PC-9 (cell line): ENCODE measurements around the gene CBX5. TPM values are rescaled to one million over a fixed set of nuclear protein-coding genes. Genes with fewer than 3 reads are reported as not detected.

Source experiments
- BruUV-seq: library from RNA; stranded (reverse); fragments of 400-500 nt; replicated peaks from 2 replicates; lab custom pipeline; 2021; lab: Mats Ljungman, UMichigan
- CTCF ChIA-PET: fragments of 300-600 bp; sonication (Branson Sonifier 250); formaldehyde crosslinking; loops from one replicate; lab custom pipeline; 2022; ENCODE audit warnings: antibody characterized with exemption; lab: Charles Lee
- POLR2A ChIA-PET: fragments of 300-600 bp; sonication (Branson Sonifier 250); formaldehyde crosslinking; loops from one replicate; lab custom pipeline; 2022; ENCODE audit warnings: antibody characterized with exemption; ENCODE audit not compliant: unreplicated experiment; lab: Charles Lee
- DNase-seq, 2 experiments: peaks; one replicate each; pipeline versions ENCODE4 v3.0.0 to v3.0.0-alpha.2; 2015 to 2022; ENCODE audit warnings: mixed read lengths in 1 of 2
- H2AFZ ChIP-seq: fragments of 200-600 bp; sonication (generic); 2 replicates; pipeline ENCODE4 v1.8.1; 2017; ENCODE audit warnings: antibody characterized with exemption
- H3F3A ChIP-seq: fragments of 200-600 bp; sonication (generic); 2 replicates; pipeline ENCODE4 v1.8.1; 2017; ENCODE audit warnings: antibody characterized with exemption, mild to moderate bottlenecking, low read depth; ENCODE audit not compliant: insufficient read depth
- H3K27ac ChIP-seq: fragments of 200-600 bp; sonication (generic); 2 replicates; pipeline ENCODE4 v1.6.1; 2016; ENCODE audit warnings: mixed run types
- H3K27me3 ChIP-seq: fragments of 200-600 bp; sonication (generic); 2 replicates; pipeline ENCODE4 v1.6.1; 2016; ENCODE audit warnings: low read depth, mixed run types; ENCODE audit not compliant: insufficient read depth
- H3K36me3 ChIP-seq: fragments of 200-600 bp; sonication (generic); 2 replicates; pipeline ENCODE4 v1.6.1; 2016; ENCODE audit warnings: low read depth, mixed run types
- H3K4me1 ChIP-seq: fragments of 200-600 bp; sonication (generic); replicated peaks from 2 replicates; pipeline ENCODE4 v1.6.1; 2016; ENCODE audit warnings: mixed run types; ENCODE audit not compliant: insufficient read depth
- H3K4me2 ChIP-seq: fragments of 200-600 bp; sonication (generic); 2 replicates; pipeline ENCODE4 v1.6.1; 2017; ENCODE audit warnings: mixed run types
- H3K4me3 ChIP-seq: fragments of 200-600 bp; sonication (generic); 2 replicates; pipeline ENCODE4 v1.6.1; 2016; ENCODE audit warnings: mixed run types
- H3K79me2 ChIP-seq: fragments of 200-600 bp; sonication (generic); 2 replicates; pipeline ENCODE4 v1.6.1; 2017; ENCODE audit warnings: low read depth, mixed run types
- H3K9me2 ChIP-seq: fragments of 200-600 bp; sonication (generic); 2 replicates; pipeline ENCODE4 v1.8.1; 2017; ENCODE audit warnings: mild to moderate bottlenecking; ENCODE audit not compliant: insufficient read depth
- H3K9me3 ChIP-seq: fragments of 200-600 bp; sonication (generic); 2 replicates; pipeline ENCODE4 v1.8.1; 2016; ENCODE audit warnings: low read depth; ENCODE audit not compliant: insufficient read depth
- H4K20me1 ChIP-seq: fragments of 200-600 bp; sonication (generic); 2 replicates; pipeline ENCODE4 v1.8.1; 2017; ENCODE audit not compliant: insufficient read depth
- CTCF ChIP-seq: fragments of 200-600 bp; sonication (generic); conservative IDR thresholded peaks from 2 replicates; pipeline ENCODE4 v1.6.1; 2017; ENCODE audit warnings: mixed run types, antibody characterized with exemption, mild to moderate bottlenecking, moderate library complexity
- EZH2 ChIP-seq: fragments of 200-600 bp; sonication (generic); IDR thresholded peaks from 2 replicates; pipeline ENCODE4 v1.8.0; 2017; ENCODE audit warnings: antibody characterized with exemption, low read depth
- intact Hi-C: fragments of 100-400 bp; cut with micrococcal nuclease; formaldehyde crosslinking; loops from one replicate; pipeline ENCODE4 v1.10.0; 2022; ENCODE audit not compliant: unreplicated experiment
- total RNA-seq: library from RNA; stranded (reverse); gene quantifications from 2 replicates; pipeline ENCODE4 v1.2.3, GENCODE V29; 2021

CBX5 gene
- total RNA-seq, 1 experiment from 2014 or later, result 154 TPM

DNA sequence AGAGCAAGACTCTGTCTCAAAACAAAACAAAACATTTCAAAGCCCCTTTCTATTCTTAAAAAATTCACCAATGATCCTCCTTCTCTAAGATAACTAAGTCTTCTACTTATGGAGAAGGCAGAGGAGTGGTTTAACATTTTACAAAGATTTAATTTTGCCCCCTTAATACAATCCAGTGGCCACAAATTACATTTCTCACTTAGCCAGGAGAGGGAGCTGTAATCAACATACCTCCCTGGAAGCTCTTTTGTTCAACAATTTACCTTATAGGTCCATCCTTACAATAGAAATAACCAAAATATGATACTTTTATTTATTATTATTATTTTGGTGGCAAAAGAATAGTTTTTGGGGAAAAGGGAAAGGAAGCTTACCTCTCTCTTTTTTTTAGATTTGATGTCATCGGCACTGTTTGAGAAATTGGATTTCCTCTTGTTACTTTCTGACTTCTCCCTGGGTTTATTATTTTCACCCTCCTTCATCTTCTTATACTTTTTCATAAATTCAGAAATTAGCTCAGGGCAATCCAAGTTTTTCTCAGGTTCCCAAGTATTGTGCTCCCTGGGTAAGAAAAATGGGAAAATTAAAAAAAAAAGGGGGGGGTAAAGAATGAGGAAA is 28.1 kb downstream of the CBX5 start:
- no TSS peak for BruUV-seq
- no peak overlapping the region for H2AFZ ChIP-seq
- ChIA-PET CTCF (interaction anchor here (0.6 to 1.0 kb wide), 6 partner anchors 27 to 572 kb away, joined by 3 to 15 read pairs (median 6); partner anchors contain the start of gene COPZ1), POLR2A (interaction anchor here (0.7 kb wide), 2 partner anchors 73 to 80 kb away, joined by 4 to 13 read pairs; partner anchors contain the start of gene COPZ1)
- intact Hi-C loops, result loop anchor here (2.0 to 10.0 kb wide), 2 partner anchors 73 to 113 kb away; partner anchors contain the start of genes COPZ1 and GPR84
- H3F3A ChIP-seq, result peaks cover 16% of the 10 kb centered on the region
- no peak for DNase-seq
- no peaks in the 10 kb centered on the region for H3K27me3 ChIP-seq
- peak; percentile 74 for TF ChIP-seq CTCF
- TF ChIP-seq EZH2, result no peak
- no peaks in the 10 kb centered on the region for H3K9me3 ChIP-seq
- no peak overlapping the region for H3K27ac ChIP-seq
- no peak overlapping the region for H3K4me3 ChIP-seq
- peaks cover 20% of the 10 kb centered on the region for H3K36me3 ChIP-seq
- H3K79me2 ChIP-seq, result no peaks in the 10 kb centered on the region; the same call in 1 of the 2 replicates
- no peaks in the 10 kb centered on the region for H3K9me2 ChIP-seq
- H4K20me1 ChIP-seq, result 0 out of 2 replicates have a peak, but pooled peaks cover 4% of the 10 kb centered on the region
- H3K4me2 ChIP-seq, result no peak overlapping the region
- no peaks in the 10 kb centered on the region for H3K4me1 ChIP-seq

DNA sequence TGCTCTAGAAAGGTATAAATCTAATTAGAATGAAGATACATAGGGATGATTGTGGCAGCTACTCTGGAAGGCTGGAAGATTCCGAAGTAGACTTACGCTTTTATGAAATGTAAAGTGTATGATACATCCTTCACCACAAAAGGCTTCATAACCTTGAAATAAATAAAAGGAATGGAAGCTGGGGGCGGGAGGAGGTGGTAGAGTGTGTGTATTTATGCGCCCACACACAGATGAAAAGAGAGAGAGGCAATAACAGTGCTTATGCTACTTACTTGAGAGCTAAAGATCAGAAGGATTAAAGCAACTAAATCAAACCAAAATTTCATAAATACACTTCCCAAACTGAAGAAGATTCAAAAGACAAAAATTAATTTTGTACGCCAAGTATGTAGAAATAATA is 30.4 kb downstream of the CBX5 start:
- H3K36me3 ChIP-seq, result peaks cover 16% of the 10 kb centered on the region
- no TSS peak for BruUV-seq

More for the DNA sequence above, 30.4 kb downstream of the CBX5 start:
- Histone ChIP-seq H3F3A (peaks cover 16% of the 10 kb centered on the region), H3K9me3 (no peaks in the 10 kb centered on the region), H3K27me3 (no peaks in the 10 kb centered on the region), H3K4me1 (no peaks in the 10 kb centered on the region), H4K20me1 (peaks cover 4% of the 10 kb centered on the region; the same call in 1 of the 2 replicates), H3K4me2 (no peak overlapping the region), H2AFZ (no peak overlapping the region), H3K9me2 (no peaks in the 10 kb centered on the region), H3K4me3 (no peak overlapping the region), H3K27ac (no peak overlapping the region), H3K79me2 (no peaks in the 10 kb centered on the region; the same call in 1 of the 2 replicates)
- CTCF ChIA-PET, result interaction anchor here (0.6 kb wide), 1 partner anchor 12 kb away, joined by 4 read pairs; no protein-coding TSS in a partner anchor
- POLR2A ChIA-PET, result no interaction called here
- TF ChIP-seq CTCF (no peak), EZH2 (no peak)
- intact Hi-C loops, result no loop called here
- DNase-seq, result no peak
